Muscle layer of colon (tissue), 2 donors: ENCODE data around the gene WFDC8.

Source experiments
- H3K27ac ChIP-seq: one replicate; pipeline ENCODE4 v1.7.0; 2013; ENCODE audit warnings: low read depth, mild to moderate bottlenecking, low read length, moderate library complexity
- H3K27me3 ChIP-seq, 2 donors: one replicate each; pipeline ENCODE4 v1.7.0; 2013; ENCODE audit warnings: low read length in 2 of 2, mild to moderate bottlenecking in 2 of 2; ENCODE audit not compliant: insufficient read depth in 2 of 2, control insufficient read depth in 1 of 2
- H3K36me3 ChIP-seq: one replicate; pipeline ENCODE4 v1.7.0; 2013; ENCODE audit warnings: mild to moderate bottlenecking, low read length; ENCODE audit not compliant: insufficient read depth
- H3K4me1 ChIP-seq: one replicate; pipeline ENCODE4 v1.7.0; 2013; ENCODE audit warnings: mild to moderate bottlenecking, low read length; ENCODE audit not compliant: insufficient read depth
- H3K4me3 ChIP-seq, 2 donors: one replicate each; pipeline ENCODE4 v1.7.0; 2013; ENCODE audit warnings: low read length in 2 of 2, low read depth in 1 of 2, mild to moderate bottlenecking in 1 of 2, moderate library complexity in 1 of 2
- H3K9ac ChIP-seq: one replicate; pipeline ENCODE4 v1.7.0; 2013; ENCODE audit warnings: low read length
- H3K9me3 ChIP-seq: one replicate; pipeline ENCODE4 v1.7.0; 2013; ENCODE audit warnings: mild to moderate bottlenecking, low read length
- donor health status: abdominal sarcoma.
- donor health status: Adenocarcinoma of cecum.

WFDC8 gene

GRCh38 chr20:45509091-45509490 is 70.0 kb downstream of the WFDC8 start:
- Histone ChIP-seq H3K4me1 (no peaks in the 10 kb centered on the region), H3K36me3 (no peaks in the 10 kb centered on the region), H3K27me3 (no peaks in the 10 kb centered on the region), H3K9ac (no peak overlapping the region), H3K27ac (no peak overlapping the region), H3K4me3 (no peak overlapping the region), H3K9me3 (no peaks in the 10 kb centered on the region)

DNA sequence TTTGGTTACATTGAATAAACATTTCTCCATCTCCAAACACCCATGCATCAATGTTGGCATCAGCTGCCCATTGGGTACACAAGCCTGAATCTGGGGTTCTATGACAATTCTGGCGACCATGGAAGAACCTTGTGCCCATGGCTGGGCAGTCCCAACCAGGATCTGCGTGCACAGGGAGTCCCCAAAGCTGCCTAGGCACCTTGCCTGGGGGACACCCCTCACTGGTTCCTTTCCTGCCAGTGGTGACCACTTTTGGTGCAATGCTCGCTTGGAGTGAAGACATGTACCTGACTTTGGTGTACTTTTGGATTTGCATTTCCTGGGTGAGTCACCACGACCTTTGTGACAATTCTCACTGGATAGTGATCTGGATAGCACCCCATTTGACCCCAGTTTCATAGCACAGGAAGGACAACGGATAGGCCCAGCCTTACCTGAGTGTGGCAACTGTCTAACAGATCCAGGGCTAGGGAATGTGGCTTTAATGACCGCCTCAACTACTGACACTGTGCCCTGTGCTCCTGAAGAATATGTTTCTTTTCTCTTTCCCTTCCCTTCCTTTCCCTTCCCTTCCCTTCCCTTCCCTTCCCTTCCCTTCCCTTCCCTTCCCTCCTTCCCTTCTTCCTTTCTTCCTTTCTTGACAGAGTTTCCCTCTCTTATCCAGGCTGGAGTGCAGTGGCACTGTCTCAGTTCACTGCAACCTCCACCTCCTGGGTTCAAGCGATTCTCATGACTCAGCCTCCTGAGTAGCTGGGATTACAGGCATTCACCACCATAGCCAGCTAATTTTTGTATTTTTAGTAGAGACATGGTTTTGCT is 70.8 kb downstream of the WFDC8 start:
- Histone ChIP-seq H3K27me3 (no peaks in the 10 kb centered on the region), H3K36me3 (no peaks in the 10 kb centered on the region), H3K4me3 (no peak overlapping the region), H3K9ac (no peak overlapping the region), H3K27ac (no peak overlapping the region), H3K9me3 (no peaks in the 10 kb centered on the region), H3K4me1 (no peaks in the 10 kb centered on the region)

- Histone ChIP-seq H3K9ac (no peak overlapping the region), H3K36me3 (no peaks in the 10 kb centered on the region), H3K27me3 (no peaks in the 10 kb centered on the region), H3K4me1 (no peaks in the 10 kb centered on the region), H3K9me3 (no peaks in the 10 kb centered on the region), H3K4me3 (no peak overlapping the region), H3K27ac (no peak overlapping the region)
Observed at GRCh38 chr20:45507011-45507820, 71.9 kb downstream of the WFDC8 start.

DNA sequence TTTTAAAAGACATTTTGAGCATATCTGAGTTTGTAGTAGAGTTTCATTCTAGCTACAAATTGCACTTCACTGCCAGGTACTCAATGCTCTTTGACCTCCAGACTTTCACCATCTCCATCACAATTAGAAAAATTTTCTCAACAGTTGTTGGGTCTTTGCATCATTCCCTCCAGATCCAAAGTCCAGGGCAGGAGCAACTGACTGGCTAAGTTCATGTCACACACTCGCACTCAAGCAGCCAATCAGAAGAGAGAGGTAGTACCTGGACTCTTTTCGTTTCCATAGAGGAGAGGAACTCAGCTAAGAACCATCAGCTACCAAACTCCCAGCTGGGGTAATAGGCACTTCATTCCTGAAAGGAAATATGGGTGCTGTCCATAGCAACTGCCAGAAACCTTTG is 72.7 kb downstream of the WFDC8 start:
- H3K4me3 ChIP-seq = no peak overlapping the region

GRCh38 chr20:45503403-45503802 is 75.7 kb downstream of the WFDC8 start:
- no peak overlapping the region for H3K4me3 ChIP-seq
- H3K27me3 ChIP-seq = no peaks in the 10 kb centered on the region
- peaks cover 4% of the 10 kb centered on the region for H3K4me1 ChIP-seq

More for the DNA sequence above, 72.7 kb downstream of the WFDC8 start:
- Histone ChIP-seq H3K27ac (no peak overlapping the region), H3K9me3 (no peaks in the 10 kb centered on the region), H3K27me3 (no peaks in the 10 kb centered on the region), H3K9ac (no peak overlapping the region), H3K36me3 (no peaks in the 10 kb centered on the region), H3K4me1 (peaks cover 4% of the 10 kb centered on the region)

GRCh38 chr20:45502561-45502960 is 76.5 kb downstream of the WFDC8 start:
- no peak overlapping the region for H3K4me3 ChIP-seq
- no peak overlapping the region for H3K9ac ChIP-seq
- H3K27ac ChIP-seq = no peak overlapping the region
- no peaks in the 10 kb centered on the region for H3K9me3 ChIP-seq
- no peaks in the 10 kb centered on the region for H3K27me3 ChIP-seq
- H3K36me3 ChIP-seq = no peaks in the 10 kb centered on the region
- peaks cover 4% of the 10 kb centered on the region for H3K4me1 ChIP-seq

More at GRCh38 chr20:45503403-45503802, 75.7 kb downstream of the WFDC8 start:
- Histone ChIP-seq H3K27ac (no peak overlapping the region), H3K9ac (no peak overlapping the region), H3K36me3 (no peaks in the 10 kb centered on the region), H3K9me3 (no peaks in the 10 kb centered on the region)
